ENCODE data around the gene USP48.

DNA sequence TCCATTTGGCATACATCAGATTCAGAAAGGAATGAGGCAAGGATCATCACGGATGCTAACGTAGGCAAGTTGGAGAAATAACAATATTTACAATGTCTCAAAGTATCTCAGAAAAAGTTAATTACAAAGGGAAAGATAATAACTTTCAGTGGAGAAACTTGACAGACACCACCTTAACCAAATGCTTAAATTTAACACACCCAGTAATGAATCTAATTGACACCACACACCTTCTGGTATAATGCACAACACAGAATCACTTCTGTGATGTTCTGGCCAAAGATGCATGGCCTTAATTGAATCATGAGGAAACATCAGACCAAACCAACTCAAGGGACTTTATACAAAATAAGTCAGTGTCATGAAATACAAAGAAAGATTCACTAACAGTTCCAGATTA is 23.1 kb downstream of the USP48 start:
- TF ChIP-seq, protein P1, sequence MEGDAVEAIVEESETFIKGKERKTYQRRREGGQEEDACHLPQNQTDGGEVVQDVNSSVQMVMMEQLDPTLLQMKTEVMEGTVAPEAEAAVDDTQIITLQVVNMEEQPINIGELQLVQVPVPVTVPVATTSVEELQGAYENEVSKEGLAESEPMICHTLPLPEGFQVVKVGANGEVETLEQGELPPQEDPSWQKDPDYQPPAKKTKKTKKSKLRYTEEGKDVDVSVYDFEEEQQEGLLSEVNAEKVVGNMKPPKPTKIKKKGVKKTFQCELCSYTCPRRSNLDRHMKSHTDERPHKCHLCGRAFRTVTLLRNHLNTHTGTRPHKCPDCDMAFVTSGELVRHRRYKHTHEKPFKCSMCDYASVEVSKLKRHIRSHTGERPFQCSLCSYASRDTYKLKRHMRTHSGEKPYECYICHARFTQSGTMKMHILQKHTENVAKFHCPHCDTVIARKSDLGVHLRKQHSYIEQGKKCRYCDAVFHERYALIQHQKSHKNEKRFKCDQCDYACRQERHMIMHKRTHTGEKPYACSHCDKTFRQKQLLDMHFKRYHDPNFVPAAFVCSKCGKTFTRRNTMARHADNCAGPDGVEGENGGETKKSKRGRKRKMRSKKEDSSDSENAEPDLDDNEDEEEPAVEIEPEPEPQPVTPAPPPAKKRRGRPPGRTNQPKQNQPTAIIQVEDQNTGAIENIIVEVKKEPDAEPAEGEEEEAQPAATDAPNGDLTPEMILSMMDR (conservative IDR thresholded peaks at IDR 0.05 in 1 of 2, IDR thresholded peaks at IDR 0.05 in 1 of 2; ENCODE audit: low read depth in 1 of 2, low read length in 2 of 2), result no peak
- no peak for TF ChIP-seq EZH2 (IDR thresholded peaks at IDR 0.05; ENCODE audit: low read length, missing control alignments)
